ENCODE data around the gene SLCO1A2.

- TF ChIP-seq, protein P1, sequence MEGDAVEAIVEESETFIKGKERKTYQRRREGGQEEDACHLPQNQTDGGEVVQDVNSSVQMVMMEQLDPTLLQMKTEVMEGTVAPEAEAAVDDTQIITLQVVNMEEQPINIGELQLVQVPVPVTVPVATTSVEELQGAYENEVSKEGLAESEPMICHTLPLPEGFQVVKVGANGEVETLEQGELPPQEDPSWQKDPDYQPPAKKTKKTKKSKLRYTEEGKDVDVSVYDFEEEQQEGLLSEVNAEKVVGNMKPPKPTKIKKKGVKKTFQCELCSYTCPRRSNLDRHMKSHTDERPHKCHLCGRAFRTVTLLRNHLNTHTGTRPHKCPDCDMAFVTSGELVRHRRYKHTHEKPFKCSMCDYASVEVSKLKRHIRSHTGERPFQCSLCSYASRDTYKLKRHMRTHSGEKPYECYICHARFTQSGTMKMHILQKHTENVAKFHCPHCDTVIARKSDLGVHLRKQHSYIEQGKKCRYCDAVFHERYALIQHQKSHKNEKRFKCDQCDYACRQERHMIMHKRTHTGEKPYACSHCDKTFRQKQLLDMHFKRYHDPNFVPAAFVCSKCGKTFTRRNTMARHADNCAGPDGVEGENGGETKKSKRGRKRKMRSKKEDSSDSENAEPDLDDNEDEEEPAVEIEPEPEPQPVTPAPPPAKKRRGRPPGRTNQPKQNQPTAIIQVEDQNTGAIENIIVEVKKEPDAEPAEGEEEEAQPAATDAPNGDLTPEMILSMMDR (conservative IDR thresholded peaks at IDR 0.05) = no peak
- TF ChIP-seq EZH2 (IDR thresholded peaks at IDR 0.05; ENCODE audit: low read depth) = no peak
These were observed 7.1 kb upstream of the SLCO1A2 start for GRCh38 chr12:21341769-21342168.
